H54 (cell line): Measurements from ENCODE around the gene FTL.

Source experiments
- DNase-seq: peaks from one replicate; pipeline ENCODE4 v3.0.0; 2011; ENCODE audit warnings: low spot score, mixed read lengths; ENCODE audit not compliant: insufficient read length
- FAIRE-seq: peaks from 3 replicates; lab custom pipeline; 2011; peaks lifted over from hg19 to GRCh38; lab: Jason Lieb, UNC
- POLR2A ChIP-seq: IDR thresholded peaks from 2 replicates; pipeline ENCODE4 v1.6.1; 2011; ENCODE audit warnings: low read depth, mild to moderate bottlenecking, low read length

FTL gene

DNA sequence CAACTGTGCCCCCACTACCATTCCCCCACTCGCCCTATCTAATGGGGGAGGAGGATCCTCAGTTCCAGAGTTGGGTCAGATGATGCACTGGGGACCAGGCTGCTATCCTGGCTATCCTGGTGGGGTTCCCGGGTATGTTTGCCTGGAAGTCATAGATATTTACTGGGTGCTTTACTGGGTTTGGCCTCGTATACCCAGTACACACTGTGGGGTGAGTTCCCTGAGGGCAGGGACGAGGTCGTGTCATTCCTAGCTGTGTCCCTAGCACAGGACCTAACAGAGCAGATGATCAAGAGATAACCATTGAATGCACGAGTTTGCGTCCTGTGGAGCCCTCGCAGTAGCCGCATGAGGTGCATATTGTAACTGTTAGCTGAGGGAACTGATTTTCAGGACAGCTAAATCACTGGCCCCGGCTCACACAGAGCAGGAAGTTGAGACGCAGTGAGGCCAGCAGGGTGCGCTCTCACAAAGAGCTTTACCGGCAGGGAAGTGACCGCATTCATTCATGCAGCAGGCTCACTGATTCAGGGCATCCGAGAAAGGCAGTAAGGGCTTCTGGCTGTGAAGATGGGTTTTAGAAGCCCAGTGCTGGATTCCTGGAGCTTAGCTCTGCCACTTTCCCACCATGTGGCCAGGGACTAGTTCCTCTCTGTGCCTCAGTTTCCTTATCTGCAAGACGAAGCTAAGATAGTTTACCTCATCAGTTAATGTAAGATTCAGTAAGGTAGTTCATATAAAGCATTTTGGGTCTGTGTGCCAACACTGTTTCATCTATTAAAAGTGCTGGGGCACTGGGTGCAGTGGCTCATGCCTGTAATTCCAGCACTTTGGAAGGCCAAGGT lies 34.6 kb downstream of the FTL start:
- DNase-seq (no peak), FAIRE-seq (no peak)
- TF ChIP-seq POLR2A: no peak

DNA sequence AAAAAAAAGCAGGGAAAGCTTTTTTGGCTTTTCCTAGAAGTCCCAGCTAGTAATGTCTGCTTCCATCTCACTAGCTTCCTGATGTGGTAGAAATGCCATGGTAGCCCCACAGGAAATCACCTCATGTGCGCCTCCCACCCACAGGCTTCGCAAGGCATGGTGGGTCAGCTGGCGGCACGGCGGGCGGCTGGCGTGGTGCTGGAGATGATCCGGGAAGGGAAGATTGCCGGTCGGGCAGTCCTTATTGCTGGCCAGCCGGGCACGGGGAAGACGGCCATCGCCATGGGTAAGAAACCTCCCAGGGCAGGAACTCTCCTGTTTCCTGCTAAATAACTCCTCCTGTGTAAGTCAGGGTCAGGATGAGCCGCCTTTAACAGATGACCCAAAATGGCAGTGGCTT lies 39.0 kb downstream of the FTL start:
- TF ChIP-seq POLR2A: no peak
- FAIRE-seq (no peak), DNase-seq (no peak)

DNA sequence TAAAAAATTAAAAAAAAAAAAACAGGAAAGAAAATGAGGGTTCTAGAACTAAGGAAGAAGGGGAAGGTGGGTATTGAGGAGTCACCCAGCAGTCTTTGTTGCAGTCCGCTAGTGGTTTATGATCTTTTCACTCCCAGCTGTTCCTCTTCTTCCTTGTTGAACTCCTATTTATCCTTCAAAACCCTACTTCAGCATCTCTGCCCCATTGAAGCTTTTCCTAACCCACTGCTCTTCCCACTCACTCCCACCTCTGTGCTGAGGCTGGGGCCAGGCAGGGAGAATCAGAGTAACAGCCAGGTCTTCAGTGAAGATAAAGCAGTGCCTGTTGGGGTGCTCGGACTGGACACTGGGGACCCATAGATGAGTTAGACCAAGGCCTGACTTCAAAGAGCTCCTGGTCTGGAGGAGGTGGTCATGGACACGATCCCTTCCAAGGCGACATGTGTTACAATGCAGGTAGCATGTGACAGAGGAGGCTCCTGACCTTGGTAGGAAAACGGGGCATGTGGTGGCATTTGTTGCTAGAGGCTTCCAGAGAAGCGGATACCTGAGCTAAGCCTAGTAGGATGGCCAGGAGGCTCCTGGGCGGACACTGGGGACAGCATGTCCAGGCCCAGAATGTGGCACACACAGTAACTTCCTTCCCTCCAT lies 40.0 kb downstream of the FTL start:
- FAIRE-seq: no peak
- no peak for DNase-seq
- TF ChIP-seq POLR2A: no peak

DNA sequence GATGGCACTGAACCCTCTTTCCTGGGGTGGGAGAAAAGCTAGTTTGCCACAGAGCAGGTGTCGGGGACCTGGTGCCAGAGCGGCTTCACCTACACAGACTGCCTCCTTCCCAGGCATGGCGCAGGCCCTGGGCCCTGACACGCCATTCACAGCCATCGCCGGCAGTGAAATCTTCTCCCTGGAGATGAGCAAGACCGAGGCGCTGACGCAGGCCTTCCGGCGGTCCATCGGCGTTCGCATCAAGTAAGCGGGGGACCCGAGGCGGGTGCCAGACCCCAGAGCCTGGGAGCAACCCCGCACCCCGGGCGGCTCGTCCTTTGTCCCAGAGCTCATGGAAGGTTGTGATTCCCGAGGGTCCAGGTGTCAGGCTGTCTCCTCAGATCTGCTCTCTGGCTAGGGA lies 41.8 kb downstream of the FTL start:
- DNase-seq: no peak
- no peak for TF ChIP-seq POLR2A
- FAIRE-seq: no peak

DNA sequence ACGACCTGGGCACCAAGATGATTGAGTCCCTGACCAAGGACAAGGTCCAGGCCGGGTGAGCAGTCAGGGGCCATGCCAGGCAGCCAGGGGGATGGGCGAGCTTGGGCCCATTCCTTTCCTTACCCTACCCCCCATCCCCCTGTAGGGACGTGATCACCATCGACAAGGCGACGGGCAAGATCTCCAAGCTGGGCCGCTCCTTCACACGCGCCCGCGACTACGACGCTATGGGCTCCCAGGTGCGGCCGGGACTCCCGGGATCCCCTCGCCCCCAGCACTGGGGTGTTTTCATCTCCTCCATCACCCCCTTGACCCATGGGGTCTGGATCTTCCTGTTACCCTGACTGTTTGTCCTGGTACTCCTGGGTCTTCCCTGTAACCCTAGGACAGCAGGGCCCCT lies 44.7 kb downstream of the FTL start:
- DNase-seq (no peak), FAIRE-seq (no peak)
- TF ChIP-seq POLR2A: no peak

DNA sequence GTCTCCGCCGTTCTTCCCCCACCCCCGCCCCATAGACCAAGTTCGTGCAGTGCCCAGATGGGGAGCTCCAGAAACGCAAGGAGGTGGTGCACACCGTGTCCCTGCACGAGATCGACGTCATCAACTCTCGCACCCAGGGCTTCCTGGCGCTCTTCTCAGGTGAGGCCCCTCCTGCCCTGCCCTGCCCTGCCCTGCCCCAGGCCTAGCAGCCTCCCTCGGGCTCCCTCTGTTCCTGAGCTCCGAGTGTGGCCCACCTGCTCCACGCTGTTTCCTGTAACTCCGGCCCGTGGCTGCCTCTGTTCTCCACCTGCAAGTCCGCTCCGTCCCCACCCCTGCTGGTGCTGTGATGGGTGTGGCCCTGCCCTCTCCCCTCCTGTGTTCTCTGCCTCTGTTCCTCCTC lies 45.3 kb downstream of the FTL start:
- FAIRE-seq (no peak), DNase-seq (no peak)
- TF ChIP-seq POLR2A: no peak

DNA sequence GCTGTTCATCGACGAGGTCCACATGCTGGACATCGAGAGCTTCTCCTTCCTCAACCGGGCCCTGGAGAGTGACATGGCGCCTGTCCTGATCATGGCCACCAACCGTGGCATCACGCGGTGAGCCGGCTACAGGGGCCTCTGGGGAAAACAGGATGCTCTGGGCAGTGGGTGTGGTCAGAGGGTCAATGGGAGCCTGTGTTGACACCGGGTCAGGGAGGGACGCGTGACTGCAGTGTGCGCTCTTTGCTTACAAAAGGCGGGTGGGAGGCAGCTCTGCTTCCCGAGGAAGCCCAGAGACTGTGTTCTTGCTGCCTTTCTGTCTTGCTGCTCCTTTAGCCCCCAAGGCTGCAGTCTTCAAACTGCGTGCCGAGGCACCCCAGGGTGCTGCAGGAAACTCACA lies 46.1 kb downstream of the FTL start:
- DNase-seq: no peak
- no peak for FAIRE-seq
- TF ChIP-seq POLR2A: no peak

DNA sequence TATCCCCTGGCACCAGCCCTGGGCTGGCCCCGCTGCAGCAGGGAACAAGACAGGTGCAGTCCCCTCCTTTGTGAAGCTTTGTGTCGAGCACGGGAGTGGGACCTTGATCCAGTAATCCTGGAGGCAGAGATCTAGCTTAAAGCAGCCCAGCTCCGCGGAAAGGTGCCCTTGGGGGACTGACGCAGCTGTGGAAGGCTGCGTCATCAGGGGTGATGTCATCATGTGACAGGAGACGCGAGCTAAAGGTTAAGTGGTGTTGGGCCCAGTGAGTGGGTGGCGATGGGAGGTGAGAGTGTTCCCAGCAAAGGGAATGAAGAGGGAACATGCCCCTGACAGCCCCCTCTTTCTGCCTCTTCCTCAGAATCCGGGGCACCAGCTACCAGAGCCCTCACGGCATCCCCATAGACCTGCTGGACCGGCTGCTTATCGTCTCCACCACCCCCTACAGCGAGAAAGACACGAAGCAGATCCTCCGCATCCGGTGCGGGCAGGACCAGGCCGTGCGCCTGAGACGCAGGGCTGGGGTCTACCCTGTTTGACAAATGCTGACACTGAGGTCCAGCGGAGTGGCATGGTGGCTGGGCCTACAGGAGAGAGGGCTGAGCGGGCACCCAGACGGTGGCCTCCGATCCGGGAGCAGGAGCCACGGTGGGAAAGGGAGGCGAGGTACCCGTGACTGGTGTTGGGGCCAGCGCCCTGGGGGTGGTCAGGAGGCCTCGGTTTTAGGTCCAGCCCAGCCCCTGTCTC lies 49.2 kb downstream of the FTL start:
- FAIRE-seq (no peak), DNase-seq (no peak)
- TF ChIP-seq POLR2A: no peak

DNA sequence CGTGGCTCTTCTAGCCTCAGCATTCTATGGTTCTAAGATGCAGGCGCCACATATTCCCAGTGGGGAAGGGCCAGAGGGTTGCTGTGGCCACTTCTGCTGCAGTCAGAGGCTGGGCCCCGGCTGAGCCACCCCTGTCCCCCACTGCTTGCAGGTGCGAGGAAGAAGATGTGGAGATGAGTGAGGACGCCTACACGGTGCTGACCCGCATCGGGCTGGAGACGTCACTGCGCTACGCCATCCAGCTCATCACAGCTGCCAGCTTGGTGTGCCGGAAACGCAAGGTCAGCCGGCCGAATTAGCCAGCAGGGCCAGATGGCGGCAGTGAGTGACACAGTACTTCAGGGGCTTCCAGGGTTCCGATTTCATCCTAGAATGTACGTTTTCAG lies 49.8 kb downstream of the FTL start:
- FAIRE-seq (no peak), DNase-seq (no peak)
- TF ChIP-seq POLR2A: no peak

DNA sequence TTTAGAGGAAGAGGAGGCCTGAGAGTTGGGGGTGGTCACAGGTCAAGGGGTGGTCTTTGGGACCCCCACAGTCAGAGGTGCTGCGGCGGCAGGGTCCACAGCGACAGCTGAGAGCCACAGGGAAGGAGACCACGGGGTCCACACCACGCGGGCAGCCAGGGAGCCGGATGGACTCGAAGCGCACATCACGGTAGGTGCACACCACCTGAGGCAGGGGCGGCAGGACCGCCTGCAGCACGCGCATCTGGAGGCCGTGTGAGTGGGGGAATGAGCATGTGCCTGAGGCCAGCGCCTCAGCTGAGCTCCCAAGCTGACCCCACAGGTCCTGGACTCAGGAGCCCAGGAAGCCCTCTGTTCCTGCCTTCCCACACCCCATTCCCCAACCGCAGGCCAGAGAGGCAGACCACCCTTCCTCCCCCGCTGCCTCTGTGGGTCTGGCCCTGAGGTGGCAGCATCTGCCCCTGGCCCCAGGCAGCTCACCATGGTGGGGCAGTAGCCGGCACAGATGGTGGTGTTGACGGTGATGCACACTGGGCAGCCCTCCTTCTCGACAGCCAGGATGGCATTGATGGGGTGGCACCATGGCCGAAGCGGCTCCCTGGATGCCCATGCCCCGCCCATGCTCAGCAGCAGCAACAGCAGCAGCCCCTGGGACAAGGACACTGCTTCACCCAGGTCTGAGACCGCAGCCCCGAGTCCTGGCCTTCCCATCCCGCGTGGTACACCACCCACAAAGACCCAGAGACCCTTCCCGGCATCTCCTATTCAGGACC lies 51.1 kb downstream of the FTL start:
- no peak for TF ChIP-seq POLR2A
- DNase-seq (no peak), FAIRE-seq (no peak)
